OCI-M2 (cell line): ENCODE data around the gene NYAP1.

Source experiments
- DNase-seq: peaks from one replicate; lab custom pipeline; 2025; ENCODE audit not compliant: unreplicated experiment; lab: John Stamatoyannopoulos, UW

The NYAP1 gene

GRCh38 chr7:100456562-100456961, 27.2 kb upstream of the NYAP1 start:
- no peak for DNase-seq

DNA sequence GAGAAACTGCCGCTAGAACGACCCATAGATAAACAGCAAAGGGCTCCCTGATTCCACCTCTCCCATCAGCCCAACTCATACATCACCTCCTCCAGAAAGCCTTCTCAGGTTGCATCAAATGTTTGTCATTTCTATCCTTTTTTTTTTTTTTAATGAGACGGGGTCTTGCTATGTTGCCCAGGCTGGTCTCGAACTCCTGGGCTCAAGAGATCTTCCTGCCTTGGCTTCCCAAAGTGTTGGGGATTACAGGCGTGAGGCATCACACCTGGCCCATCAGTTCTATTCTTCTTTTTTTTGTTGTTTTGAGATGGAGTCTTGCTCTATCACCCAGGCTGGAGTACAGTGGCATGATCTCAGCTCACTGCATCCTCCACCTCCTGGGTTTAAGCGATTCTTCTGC, 26.7 kb upstream of the NYAP1 start:
- DNase-seq: no peak

GRCh38 chr7:100464210-100464660, 19.5 kb upstream of the NYAP1 start, which contains the start of gene SPACDR:
SPACDR (minus strand) TSS chr7:100464260; CDS start chr7:100464025, 235 bp downstream.
- DNase-seq: no peak

DNA sequence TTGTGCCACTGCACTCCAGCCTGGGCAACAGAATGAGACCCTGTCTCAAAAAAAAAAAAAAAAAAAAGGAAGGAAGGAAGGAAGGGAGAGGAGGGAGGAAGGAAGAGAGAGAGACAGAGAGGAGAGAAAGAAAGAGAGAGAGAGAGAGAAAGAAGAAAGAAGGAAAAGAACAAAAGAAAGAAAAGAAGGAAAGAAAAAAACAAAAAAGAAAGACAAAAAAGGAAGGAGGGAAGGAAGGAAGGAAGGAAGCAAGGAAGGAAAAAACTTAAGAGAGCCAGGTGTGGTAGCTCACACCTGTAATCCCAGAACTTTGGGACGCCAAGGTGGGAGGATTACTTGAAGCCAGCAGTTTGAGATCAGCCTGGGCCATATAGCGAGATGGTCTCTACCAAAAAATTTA, 18.9 kb upstream of the NYAP1 start:
- no peak for DNase-seq

GRCh38 chr7:100465299-100465698, 18.4 kb upstream of the NYAP1 start:
- no peak for DNase-seq

- no peak for DNase-seq
These were observed 17.9 kb upstream of the NYAP1 start for GRCh38 chr7:100465702-100466311.

DNA sequence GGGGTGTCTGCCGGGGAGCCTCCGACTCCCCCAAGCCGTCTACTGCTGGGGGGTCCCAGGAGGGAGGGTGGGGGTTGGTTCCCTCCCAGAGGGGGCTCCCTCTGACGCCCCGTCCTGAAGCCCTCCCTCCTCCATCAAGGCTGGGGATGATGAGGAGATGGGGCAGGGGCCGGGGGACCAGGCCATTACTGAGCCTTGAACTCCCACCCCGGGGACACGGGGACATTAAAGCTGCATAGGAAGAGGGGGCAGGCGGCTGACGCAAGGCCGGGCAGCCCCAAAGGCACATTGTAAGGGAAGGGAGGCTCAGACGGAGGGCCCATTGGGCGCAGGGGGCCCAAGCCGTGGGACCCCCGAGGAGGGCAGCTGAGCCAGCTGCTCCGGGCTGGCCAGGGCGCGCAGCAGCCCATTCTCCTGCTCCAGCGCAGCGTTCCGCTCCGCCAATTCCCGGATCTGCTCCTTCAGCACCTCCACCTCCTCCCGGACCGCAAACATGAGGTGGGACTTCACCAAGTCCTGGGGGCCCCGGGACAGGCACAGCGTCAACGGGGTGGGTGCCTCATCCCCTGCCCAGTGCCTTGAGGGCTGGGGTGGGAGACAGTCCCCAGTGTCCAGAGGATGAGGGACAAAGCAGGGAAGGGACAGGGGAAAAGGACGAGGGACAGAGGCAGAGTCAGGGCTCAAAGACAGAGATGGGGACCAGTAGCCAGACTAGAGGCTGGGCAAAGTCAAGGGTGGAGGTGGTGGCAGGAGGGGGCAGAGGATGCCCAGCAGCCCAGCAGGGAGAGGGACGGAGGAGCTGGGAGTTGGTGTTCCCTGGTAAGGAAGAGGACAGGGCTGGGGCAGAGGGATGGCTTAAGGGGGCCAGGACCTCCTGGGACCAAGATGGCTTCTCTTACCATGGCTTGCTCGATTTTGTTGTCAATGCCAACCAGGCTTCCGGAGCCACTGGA, 16.8 kb upstream of the NYAP1 start:
- no peak for DNase-seq

GRCh38 chr7:100467638-100468373, 15.9 kb upstream of the NYAP1 start:
- no peak for DNase-seq

- DNase-seq: peak; percentile 68
These were observed 14.3 kb upstream of the NYAP1 start for GRCh38 chr7:100469227-100470044.

DNA sequence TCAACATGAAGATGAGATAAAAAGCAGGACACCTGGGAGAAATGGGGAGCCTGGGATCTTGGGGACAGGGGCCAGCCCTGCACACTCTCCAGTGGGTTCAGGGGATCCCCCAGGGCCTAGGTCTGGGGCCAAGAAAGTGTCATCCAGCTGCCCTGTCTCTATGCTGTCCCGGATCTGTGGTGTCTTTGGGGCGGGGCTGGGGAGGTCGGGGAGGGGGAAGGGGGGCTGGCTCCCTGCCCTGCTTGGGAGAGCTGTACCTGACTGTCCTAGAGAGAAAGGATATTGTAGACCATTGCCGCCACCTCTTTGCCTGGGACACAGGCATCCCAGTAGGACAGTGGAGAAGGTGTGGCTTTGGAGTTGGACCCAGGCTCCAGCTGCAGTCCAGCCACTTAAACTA, 12.7 kb upstream of the NYAP1 start:
- no peak for DNase-seq

DNA sequence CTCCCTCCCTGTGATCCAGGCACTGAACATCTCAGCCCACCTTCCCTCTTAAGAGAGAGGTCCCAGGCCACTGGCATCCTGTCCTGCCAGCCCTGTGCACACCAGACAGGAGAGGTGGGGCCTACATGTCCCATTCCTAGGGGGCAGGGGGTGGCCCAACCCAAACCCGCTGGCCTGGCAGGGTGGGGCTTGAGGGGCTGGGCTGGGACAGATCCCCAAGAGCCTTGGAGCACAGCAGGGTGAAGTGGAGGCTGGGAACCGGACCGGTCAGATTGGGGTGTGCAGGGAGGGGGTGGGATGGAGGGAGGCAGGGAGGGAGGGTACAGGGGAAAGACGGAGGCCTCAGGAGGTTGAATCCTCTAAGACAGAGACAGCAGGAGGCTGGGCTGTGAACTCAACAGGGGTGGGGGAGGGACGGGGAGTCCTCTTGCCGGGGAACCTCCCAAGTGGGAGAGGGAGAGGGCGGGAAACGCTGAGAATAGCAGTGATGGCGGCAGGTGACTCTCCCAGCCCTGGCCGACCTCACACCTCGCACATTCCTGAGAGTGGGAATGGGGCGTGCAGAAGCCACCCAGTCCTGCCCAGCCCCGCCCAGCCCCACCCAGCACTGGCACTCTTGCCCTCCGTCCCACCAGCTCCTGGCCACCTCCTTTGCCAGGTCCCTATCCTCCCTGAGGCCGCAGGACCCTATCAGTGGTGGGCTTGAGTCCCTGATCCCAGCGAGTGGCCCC, 11.4 kb upstream of the NYAP1 start:
- DNase-seq: no peak

GRCh38 chr7:100472854-100473499, 10.8 kb upstream of the NYAP1 start:
- no peak for DNase-seq

DNA sequence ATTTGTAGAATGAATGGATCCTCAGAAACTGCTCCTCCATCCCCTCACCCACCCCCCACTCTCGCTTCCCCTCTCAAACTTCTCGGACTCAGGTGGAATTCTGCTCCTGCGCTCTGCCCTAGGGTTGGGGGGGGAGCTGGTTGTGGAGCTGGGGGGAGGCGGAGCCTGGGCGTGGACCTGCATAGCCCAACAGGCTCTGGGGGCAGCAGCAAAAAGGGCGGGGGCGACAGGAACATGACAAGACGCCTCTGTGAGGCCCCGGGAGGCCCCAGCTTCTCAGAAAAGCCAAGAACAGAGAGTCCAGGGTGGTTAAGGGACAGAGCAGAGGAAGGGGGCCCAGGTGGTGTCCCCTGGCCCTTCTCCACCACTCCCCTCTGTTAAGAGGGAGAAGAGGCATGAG, 8.2 kb upstream of the NYAP1 start:
- DNase-seq: no peak

DNA sequence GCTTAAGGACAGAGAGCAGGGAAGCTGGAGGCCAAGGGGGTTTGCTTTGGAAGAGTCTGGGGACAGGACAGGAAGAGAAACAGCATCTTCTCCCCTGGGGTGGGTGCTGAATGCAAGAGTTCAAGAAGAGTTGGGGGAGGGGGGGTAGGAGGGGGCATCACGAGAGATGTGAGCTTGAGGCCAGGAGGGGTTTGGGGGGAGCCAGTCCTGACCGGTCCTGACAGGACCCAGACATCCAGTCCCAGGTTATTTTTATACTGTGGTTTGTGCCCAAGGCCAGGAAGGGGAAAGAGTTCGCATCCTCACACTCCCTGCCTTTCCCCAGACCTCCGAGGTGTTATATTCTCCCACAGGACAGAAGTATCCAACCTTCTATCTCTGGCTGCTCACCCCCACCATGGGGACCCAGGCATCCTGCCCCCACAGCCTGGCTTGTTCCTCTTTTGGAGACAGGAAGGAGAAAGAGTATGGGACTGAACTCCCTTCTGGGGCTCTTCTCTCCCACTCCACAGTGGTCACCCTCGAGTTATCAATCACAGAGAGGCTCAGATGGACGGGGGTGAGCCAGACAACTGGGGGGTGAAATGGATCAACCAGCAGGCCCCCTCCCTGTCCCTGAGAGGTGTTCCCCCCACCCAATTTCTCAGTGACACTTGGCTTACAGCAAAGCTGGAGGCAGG, 7.5 kb upstream of the NYAP1 start:
- no peak for DNase-seq

DNA sequence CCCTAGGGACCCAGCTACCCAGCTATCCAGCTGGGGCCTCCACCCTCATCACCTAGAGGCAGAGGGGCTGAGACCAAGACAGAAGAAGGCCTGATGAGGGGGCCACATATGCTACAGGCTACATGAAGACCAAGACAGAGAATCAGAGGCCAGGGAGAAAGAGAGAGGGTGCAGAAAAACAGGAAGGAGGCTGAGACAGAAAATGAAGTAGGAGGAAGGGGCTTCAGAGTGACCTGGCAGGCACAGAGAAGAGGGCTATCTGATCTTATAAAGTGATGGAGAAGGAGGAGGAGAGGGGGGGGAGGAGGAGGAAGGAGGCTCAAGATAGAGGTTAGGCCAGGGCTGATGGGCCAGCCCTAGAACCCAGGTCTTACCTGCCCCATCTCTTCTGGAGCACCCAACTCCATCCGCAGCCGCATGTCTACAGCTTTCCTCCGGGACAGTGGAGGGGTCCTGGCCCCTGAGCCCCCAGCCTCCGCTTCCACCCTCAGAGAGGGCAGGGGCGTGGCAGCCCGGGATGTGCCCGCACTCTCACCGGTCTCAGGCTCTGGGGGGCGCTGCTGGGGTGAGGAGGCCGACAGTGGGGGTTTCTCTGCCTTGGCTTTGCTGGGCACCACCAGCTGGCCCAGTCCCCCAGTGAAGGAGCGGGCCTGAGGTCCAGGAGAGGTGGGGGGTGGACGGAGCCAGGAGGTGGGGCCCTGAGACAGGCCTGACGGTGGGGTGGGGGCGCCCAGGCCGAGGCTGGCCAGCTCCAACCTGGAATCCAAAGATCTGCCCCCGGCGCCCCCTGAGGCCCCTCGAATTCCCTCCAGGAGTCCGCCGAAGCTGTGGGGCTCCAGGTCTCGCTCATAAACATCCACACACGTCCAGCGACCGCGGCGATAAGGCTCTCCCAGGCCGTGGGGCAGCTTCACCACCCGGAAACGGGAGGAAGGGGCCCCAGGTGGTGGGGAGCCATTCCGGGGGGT, 6.5 kb upstream of the NYAP1 start:
- no peak for DNase-seq

GRCh38 chr7:100477871-100478267, 5.9 kb upstream of the NYAP1 start:
- no peak for DNase-seq

DNA sequence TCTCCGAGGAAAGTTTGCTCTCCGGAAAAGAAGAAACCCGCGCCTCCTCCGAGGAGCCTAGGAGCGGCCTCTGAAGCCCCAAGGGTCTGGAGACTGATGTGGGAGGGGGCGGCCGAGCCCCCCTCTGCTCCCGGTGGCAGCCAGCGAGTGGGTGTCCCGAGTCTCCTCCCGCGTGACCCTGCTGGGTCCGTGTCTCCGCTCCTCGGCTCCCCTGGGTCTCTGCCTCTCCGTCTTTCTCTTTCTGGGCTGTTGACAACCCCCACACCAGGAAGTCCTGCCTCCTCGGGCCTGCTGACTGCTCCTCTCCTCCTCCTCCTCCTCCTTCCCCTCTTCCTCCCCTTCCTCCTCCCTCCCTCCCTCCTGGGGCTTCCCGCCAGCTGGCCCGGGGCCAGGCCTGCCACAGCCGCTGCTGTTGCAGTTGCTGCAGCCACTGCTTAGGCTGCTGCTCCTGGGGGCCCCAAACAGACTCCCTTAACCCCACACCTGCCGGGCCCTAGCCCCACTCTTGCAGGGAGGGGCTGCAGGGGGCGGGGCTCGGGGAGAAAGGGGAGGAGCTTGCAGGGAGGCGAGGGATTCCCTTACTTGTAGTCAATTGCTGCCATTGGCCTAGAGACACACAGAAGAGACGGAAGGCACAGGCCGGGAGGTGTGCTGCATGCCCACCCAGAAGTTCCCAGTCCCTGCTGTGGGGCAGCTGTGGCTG, 4.6 kb upstream of the NYAP1 start, which contains the start of gene TSC22D4:
Gene TSC22D4 (minus strand): TSS at position 257 of the 703 bp plus-strand sequence. CDS start 1,176 bp downstream, outside the sequence.
- DNase-seq: peak; percentile 63
